Measurements from ENCODE around the gene CDH4. TPM values are rescaled to one million over a fixed set of nuclear protein-coding genes. Genes with fewer than 3 reads are reported as not detected.

Gene CDH4
- total RNA-seq, 1 experiment from 2014 or later, result 25.0 TPM

DNA sequence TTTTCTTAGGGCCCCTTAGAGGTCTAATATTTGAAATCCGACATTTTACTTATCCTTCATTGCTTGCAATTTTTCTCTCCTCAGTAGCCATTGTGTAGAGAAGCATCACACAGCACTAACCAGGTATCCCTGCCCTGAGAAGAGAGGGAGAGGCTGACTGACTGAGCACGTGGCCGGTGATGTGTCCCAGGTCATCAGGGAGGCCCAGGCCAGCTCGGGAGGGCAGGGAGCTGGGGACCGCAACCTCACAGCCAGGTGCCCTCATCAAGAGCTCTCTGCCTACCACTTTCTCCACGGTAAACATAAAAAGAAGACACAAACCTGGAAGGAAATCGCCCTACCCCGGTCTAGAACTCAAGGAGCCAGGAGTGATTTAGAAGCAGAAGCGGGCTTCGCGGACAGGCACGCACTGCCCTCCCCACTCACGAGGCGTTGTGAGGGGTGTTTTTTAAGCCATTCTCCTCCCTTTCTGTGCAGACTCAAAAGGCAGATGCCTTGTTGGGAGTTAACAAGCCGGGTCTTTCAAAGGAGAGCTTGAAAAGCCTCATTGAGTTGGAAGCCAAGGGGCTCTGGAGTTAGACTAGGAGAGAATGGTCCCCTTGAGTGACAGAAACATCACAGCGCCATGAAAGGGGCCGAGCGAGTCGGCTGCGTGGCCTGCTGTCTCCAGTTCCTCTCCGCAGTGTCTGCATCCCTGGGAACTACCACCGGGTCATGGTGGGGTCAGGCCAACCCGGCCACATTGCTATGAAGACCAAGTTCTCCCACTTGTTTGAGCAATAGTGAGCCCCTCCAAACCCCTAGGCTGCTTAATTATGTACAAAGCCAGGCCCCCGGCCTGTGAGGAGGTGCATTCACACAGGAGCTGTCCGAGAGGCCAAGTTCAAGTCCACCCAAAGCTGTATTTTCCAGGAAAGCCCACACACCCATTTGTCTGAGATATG is 285.4 kb downstream of the CDH4 start:
- no peaks in the 10 kb centered on the region for H3K9me3 Mint-ChIP-seq (ENCODE audit: unreplicated experiment)
- TF ChIP-seq, protein P1, sequence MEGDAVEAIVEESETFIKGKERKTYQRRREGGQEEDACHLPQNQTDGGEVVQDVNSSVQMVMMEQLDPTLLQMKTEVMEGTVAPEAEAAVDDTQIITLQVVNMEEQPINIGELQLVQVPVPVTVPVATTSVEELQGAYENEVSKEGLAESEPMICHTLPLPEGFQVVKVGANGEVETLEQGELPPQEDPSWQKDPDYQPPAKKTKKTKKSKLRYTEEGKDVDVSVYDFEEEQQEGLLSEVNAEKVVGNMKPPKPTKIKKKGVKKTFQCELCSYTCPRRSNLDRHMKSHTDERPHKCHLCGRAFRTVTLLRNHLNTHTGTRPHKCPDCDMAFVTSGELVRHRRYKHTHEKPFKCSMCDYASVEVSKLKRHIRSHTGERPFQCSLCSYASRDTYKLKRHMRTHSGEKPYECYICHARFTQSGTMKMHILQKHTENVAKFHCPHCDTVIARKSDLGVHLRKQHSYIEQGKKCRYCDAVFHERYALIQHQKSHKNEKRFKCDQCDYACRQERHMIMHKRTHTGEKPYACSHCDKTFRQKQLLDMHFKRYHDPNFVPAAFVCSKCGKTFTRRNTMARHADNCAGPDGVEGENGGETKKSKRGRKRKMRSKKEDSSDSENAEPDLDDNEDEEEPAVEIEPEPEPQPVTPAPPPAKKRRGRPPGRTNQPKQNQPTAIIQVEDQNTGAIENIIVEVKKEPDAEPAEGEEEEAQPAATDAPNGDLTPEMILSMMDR (IDR thresholded peaks at IDR 0.05; ENCODE audit: unreplicated experiment), result no peak
- BruUV-seq (replicated peaks), result no TSS peak
- no peak overlapping the region for H3K27ac Mint-ChIP-seq (ENCODE audit: low read depth, unreplicated experiment)
- POLR2A ChIA-PET, result interaction anchor here (0.6 kb wide), 1 partner anchor 15 kb away, joined by 3 read pairs; no protein-coding TSS in a partner anchor
- no peak for DNase-seq (ENCODE audit: unreplicated experiment)
- H3K4me3 Mint-ChIP-seq (ENCODE audit: unreplicated experiment), result no peak overlapping the region
- H3K27me3 Mint-ChIP-seq (ENCODE audit: insufficient read depth, unreplicated experiment), result no peaks in the 10 kb centered on the region
- CTCF ChIA-PET, result interaction anchor here (0.6 kb wide), 2 partner anchors 29 to 351 kb away, joined by 3 read pairs; no protein-coding TSS in a partner anchor
- intact Hi-C loops (cut with micrococcal nuclease), result no loop called here
- H3K4me1 Mint-ChIP-seq (ENCODE audit: insufficient read depth, unreplicated experiment), result no peaks in the 10 kb centered on the region
- H3K36me3 Mint-ChIP-seq (ENCODE audit: insufficient read depth, unreplicated experiment), result peaks cover 5% of the 10 kb centered on the region

DNA sequence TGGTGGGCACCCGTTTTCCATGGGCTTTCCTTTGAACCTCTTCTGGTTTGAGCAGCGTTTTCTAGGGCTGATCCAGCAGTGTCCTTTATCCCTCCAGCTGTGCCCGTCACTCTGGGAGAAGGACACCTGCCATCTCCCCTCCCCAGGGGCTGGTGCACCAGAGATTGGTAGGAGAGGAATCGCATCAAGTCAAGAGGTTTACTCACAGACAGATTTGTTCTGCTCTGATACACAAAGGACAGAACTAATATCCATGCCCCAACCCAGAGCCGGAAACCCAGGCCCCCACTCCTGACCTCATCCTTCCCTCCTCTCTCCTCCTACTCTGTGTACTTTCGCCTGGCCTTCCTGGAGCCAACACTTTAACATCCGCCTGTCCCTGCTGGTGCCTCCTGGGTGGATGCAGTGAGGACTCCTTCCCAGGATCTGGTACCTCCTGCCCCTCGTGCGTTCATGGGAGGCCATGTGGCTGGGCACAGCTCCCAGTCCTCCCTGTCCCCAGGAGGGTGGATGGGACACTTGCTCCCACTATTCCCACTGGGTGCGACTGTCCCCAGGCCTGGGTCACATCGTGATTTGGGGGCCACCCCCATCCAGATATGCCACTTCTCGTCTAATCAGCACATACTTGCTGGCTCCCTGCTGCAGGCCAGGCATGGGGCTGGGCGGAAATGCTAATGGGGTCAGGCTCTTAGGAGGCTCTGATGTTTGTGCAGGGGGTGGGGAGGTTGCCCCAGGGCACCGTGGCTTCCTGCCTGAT is 286.3 kb downstream of the CDH4 start:
- POLR2A ChIA-PET, result interaction anchor here (0.6 kb wide), 1 partner anchor 16 kb away, joined by 3 read pairs; no protein-coding TSS in a partner anchor
- intact Hi-C loops (cut with micrococcal nuclease), result no loop called here
- H3K9me3 Mint-ChIP-seq (ENCODE audit: unreplicated experiment), result no peaks in the 10 kb centered on the region

DNA sequence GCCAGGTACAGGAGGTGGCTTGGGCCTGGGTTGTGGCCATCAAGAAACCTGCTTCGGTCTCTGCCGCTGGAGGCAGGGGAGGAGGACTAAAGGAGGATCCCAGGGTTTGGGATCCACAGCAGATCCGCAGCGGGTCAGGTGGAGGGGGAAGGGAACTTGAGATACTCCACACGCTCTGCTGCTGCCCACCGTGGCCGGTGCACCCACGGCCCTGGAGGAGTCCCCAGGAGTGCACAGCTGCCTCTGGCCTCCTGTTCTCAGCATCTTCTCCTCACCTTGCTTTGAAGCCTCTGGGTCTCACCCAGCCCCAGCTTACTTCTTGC is 286.8 kb downstream of the CDH4 start:
- BruUV-seq (replicated peaks), result no TSS peak
- CTCF ChIA-PET, result no interaction called here

More for the DNA sequence above, 286.3 kb downstream of the CDH4 start:
- DNase-seq (ENCODE audit: unreplicated experiment), result no peak
- Mint-ChIP-seq H3K4me1 (ENCODE audit: insufficient read depth, unreplicated experiment) (no peaks in the 10 kb centered on the region), H3K27me3 (ENCODE audit: insufficient read depth, unreplicated experiment) (no peaks in the 10 kb centered on the region), H3K4me3 (ENCODE audit: unreplicated experiment) (no peak overlapping the region), H3K27ac (ENCODE audit: low read depth, unreplicated experiment) (no peak overlapping the region), H3K36me3 (ENCODE audit: insufficient read depth, unreplicated experiment) (peaks cover 6% of the 10 kb centered on the region)
- CTCF ChIA-PET, result no interaction called here
- no TSS peak for BruUV-seq (replicated peaks)
- TF ChIP-seq, protein P1 (IDR thresholded peaks at IDR 0.05; ENCODE audit: unreplicated experiment), result no peak

More for the DNA sequence above, 286.8 kb downstream of the CDH4 start:
- intact Hi-C loops (cut with micrococcal nuclease), result no loop called here
- Mint-ChIP-seq H3K36me3 (ENCODE audit: insufficient read depth, unreplicated experiment) (peaks cover 10% of the 10 kb centered on the region), H3K4me1 (ENCODE audit: insufficient read depth, unreplicated experiment) (no peaks in the 10 kb centered on the region), H3K27me3 (ENCODE audit: insufficient read depth, unreplicated experiment) (no peaks in the 10 kb centered on the region), H3K4me3 (ENCODE audit: unreplicated experiment) (no peak overlapping the region), H3K9me3 (ENCODE audit: unreplicated experiment) (no peaks in the 10 kb centered on the region), H3K27ac (ENCODE audit: low read depth, unreplicated experiment) (no peak overlapping the region)
- TF ChIP-seq, protein P1 (IDR thresholded peaks at IDR 0.05; ENCODE audit: unreplicated experiment), result no peak
- POLR2A ChIA-PET, result no interaction called here
- no peak for DNase-seq (ENCODE audit: unreplicated experiment)

Data from MCF 10A (cell line).